ENCODE data around the gene TIGD3. TPM values are rescaled to one million over a fixed set of nuclear protein-coding genes. Genes with fewer than 3 reads are reported as not detected.

The TIGD3 gene
- total and polyA plus RNA-seq, 10 of the 15 experiments (the other 5 are each of a cell fraction or from before 2014, with no cell fraction given): 0.13 to 1.4 (median 0.57) TPM

DNA sequence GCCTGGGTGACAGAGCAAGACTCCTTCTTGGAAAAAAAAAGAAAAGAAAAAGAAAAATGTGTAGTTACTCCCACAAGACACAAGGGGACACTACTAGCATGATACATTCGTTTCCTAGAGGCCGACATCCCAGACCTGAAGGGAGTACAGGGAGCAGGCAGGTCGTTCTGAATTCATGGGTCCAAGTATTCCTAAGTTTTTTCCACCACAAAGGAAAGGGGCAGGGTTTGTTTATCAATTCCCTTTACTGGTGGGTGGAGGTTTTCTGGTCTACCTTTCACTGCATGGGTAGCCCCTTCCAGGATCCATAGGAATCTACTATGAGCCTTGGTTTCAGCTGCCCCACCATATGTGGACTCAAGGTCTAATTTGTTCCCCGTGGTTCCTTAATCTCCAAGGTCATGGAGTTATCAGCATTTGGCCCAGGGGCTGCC lies 11.8 kb downstream of the TIGD3 start (continued):
- TF ChIP-seq RAD21 (IDR thresholded peaks at IDR 0.05; ENCODE audit: insufficient read depth, low read depth, low read length) (peak; percentile 94), EGR1 (IDR thresholded peaks at IDR 0.05; ENCODE audit: borderline replicate concordance in 1 of 2, low read depth in 2 of 2, low read length in 2 of 2) (no peak), SMC3 (IDR thresholded peaks at IDR 0.05; ENCODE audit: borderline replicate concordance, low read length) (peak; percentile 90), IKZF1 (conservative IDR thresholded peaks at IDR 0.05) (peak; percentile 67)
- TF ChIP-seq, protein P1, sequence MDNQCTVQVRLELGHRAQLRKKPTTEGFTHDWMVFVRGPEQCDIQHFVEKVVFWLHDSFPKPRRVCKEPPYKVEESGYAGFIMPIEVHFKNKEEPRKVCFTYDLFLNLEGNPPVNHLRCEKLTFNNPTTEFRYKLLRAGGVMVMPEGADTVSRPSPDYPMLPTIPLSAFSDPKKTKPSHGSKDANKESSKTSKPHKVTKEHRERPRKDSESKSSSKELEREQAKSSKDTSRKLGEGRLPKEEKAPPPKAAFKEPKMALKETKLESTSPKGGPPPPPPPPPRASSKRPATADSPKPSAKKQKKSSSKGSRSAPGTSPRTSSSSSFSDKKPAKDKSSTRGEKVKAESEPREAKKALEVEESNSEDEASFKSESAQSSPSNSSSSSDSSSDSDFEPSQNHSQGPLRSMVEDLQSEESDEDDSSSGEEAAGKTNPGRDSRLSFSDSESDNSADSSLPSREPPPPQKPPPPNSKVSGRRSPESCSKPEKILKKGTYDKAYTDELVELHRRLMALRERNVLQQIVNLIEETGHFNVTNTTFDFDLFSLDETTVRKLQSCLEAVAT (IDR thresholded peaks at IDR 0.05): peak; percentile 40; the same call in 1 of the 2 replicates
- TF ChIP-seq, protein P2, sequence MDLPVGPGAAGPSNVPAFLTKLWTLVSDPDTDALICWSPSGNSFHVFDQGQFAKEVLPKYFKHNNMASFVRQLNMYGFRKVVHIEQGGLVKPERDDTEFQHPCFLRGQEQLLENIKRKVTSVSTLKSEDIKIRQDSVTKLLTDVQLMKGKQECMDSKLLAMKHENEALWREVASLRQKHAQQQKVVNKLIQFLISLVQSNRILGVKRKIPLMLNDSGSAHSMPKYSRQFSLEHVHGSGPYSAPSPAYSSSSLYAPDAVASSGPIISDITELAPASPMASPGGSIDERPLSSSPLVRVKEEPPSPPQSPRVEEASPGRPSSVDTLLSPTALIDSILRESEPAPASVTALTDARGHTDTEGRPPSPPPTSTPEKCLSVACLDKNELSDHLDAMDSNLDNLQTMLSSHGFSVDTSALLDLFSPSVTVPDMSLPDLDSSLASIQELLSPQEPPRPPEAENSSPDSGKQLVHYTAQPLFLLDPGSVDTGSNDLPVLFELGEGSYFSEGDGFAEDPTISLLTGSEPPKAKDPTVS (IDR thresholded peaks at IDR 0.05; ENCODE audit: low read depth, low read length): no peak
- TF ChIP-seq, protein P3, sequence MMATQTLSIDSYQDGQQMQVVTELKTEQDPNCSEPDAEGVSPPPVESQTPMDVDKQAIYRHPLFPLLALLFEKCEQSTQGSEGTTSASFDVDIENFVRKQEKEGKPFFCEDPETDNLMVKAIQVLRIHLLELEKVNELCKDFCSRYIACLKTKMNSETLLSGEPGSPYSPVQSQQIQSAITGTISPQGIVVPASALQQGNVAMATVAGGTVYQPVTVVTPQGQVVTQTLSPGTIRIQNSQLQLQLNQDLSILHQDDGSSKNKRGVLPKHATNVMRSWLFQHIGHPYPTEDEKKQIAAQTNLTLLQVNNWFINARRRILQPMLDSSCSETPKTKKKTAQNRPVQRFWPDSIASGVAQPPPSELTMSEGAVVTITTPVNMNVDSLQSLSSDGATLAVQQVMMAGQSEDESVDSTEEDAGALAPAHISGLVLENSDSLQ (IDR thresholded peaks at IDR 0.05): no peak
- TF ChIP-seq, protein P4, sequence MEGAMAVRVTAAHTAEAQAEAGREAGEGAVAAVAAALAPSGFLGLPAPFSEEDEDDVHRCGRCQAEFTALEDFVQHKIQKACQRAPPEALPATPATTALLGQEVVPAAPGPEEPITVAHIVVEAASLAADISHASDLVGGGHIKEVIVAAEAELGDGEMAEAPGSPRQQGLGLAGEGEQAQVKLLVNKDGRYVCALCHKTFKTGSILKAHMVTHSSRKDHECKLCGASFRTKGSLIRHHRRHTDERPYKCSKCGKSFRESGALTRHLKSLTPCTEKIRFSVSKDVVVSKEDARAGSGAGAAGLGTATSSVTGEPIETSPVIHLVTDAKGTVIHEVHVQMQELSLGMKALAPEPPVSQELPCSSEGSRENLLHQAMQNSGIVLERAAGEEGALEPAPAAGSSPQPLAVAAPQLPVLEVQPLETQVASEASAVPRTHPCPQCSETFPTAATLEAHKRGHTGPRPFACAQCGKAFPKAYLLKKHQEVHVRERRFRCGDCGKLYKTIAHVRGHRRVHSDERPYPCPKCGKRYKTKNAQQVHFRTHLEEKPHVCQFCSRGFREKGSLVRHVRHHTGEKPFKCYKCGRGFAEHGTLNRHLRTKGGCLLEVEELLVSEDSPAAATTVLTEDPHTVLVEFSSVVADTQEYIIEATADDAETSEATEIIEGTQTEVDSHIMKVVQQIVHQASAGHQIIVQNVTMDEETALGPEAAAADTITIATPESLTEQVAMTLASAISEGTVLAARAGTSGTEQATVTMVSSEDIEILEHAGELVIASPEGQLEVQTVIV (IDR thresholded peaks at IDR 0.05; ENCODE audit: borderline replicate concordance, partially characterized antibody): no peak
- TF ChIP-seq, protein P5, sequence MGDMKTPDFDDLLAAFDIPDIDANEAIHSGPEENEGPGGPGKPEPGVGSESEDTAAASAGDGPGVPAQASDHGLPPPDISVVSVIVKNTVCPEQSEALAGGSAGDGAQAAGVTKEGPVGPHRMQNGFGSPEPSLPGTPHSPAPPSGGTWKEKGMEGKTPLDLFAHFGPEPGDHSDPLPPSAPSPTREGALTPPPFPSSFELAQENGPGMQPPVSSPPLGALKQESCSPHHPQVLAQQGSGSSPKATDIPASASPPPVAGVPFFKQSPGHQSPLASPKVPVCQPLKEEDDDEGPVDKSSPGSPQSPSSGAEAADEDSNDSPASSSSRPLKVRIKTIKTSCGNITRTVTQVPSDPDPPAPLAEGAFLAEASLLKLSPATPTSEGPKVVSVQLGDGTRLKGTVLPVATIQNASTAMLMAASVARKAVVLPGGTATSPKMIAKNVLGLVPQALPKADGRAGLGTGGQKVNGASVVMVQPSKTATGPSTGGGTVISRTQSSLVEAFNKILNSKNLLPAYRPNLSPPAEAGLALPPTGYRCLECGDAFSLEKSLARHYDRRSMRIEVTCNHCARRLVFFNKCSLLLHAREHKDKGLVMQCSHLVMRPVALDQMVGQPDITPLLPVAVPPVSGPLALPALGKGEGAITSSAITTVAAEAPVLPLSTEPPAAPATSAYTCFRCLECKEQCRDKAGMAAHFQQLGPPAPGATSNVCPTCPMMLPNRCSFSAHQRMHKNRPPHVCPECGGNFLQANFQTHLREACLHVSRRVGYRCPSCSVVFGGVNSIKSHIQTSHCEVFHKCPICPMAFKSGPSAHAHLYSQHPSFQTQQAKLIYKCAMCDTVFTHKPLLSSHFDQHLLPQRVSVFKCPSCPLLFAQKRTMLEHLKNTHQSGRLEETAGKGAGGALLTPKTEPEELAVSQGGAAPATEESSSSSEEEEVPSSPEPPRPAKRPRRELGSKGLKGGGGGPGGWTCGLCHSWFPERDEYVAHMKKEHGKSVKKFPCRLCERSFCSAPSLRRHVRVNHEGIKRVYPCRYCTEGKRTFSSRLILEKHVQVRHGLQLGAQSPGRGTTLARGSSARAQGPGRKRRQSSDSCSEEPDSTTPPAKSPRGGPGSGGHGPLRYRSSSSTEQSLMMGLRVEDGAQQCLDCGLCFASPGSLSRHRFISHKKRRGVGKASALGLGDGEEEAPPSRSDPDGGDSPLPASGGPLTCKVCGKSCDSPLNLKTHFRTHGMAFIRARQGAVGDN (IDR thresholded peaks at IDR 0.05): no peak
- TF ChIP-seq, protein P6, sequence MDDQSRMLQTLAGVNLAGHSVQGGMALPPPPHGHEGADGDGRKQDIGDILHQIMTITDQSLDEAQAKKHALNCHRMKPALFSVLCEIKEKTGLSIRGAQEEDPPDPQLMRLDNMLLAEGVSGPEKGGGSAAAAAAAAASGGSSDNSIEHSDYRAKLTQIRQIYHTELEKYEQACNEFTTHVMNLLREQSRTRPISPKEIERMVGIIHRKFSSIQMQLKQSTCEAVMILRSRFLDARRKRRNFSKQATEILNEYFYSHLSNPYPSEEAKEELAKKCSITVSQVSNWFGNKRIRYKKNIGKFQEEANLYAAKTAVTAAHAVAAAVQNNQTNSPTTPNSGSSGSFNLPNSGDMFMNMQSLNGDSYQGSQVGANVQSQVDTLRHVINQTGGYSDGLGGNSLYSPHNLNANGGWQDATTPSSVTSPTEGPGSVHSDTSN (IDR thresholded peaks at IDR 0.05; ENCODE audit: insufficient replicate concordance, low read depth, low read length): no peak
